ENCODE data around the gene LHFPL3.

DNA sequence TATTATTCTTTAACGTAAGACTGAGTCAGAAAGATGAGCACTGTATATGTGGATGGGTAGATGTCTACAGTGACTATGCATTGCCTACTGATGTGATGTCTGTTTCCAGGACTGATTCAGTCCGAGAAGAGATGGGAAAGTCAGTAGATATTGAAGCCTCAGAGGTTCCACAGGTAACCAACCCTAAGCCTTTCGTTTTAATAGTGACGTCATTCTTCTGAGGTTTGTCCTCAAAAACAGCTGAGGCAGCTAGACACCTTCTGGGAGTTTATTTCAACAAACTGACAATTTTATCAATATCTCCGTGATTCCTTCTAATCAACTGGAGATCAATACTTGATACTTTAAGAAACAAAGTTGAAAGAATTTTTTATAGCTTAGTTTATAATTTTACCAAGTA is 171.6 kb downstream of the LHFPL3 start:
- TF ChIP-seq, protein P1, sequence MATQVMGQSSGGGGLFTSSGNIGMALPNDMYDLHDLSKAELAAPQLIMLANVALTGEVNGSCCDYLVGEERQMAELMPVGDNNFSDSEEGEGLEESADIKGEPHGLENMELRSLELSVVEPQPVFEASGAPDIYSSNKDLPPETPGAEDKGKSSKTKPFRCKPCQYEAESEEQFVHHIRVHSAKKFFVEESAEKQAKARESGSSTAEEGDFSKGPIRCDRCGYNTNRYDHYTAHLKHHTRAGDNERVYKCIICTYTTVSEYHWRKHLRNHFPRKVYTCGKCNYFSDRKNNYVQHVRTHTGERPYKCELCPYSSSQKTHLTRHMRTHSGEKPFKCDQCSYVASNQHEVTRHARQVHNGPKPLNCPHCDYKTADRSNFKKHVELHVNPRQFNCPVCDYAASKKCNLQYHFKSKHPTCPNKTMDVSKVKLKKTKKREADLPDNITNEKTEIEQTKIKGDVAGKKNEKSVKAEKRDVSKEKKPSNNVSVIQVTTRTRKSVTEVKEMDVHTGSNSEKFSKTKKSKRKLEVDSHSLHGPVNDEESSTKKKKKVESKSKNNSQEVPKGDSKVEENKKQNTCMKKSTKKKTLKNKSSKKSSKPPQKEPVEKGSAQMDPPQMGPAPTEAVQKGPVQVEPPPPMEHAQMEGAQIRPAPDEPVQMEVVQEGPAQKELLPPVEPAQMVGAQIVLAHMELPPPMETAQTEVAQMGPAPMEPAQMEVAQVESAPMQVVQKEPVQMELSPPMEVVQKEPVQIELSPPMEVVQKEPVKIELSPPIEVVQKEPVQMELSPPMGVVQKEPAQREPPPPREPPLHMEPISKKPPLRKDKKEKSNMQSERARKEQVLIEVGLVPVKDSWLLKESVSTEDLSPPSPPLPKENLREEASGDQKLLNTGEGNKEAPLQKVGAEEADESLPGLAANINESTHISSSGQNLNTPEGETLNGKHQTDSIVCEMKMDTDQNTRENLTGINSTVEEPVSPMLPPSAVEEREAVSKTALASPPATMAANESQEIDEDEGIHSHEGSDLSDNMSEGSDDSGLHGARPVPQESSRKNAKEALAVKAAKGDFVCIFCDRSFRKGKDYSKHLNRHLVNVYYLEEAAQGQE (IDR thresholded peaks at IDR 0.05; ENCODE audit: low read depth), result no peak
- TF ChIP-seq POLR2A (IDR thresholded peaks at IDR 0.05; ENCODE audit: borderline replicate concordance, extremely low read depth, insufficient read depth, insufficient read length) (no peak), EZH2 (IDR thresholded peaks at IDR 0.05) (no peak), RAD21 (IDR thresholded peaks at IDR 0.05; ENCODE audit: low read depth) (no peak), ELF1 (IDR thresholded peaks at IDR 0.05; ENCODE audit: borderline replicate concordance, low read depth) (no peak), CEBPB (IDR thresholded peaks at IDR 0.05; ENCODE audit: low read depth) (no peak), POLR2AphosphoS5 (IDR thresholded peaks at IDR 0.05; ENCODE audit: low read depth, low read length) (no peak), SRF (IDR thresholded peaks at IDR 0.05; ENCODE audit: low read depth) (no peak), JUND (IDR thresholded peaks at IDR 0.05) (no peak)
- TF ChIP-seq, protein P2, sequence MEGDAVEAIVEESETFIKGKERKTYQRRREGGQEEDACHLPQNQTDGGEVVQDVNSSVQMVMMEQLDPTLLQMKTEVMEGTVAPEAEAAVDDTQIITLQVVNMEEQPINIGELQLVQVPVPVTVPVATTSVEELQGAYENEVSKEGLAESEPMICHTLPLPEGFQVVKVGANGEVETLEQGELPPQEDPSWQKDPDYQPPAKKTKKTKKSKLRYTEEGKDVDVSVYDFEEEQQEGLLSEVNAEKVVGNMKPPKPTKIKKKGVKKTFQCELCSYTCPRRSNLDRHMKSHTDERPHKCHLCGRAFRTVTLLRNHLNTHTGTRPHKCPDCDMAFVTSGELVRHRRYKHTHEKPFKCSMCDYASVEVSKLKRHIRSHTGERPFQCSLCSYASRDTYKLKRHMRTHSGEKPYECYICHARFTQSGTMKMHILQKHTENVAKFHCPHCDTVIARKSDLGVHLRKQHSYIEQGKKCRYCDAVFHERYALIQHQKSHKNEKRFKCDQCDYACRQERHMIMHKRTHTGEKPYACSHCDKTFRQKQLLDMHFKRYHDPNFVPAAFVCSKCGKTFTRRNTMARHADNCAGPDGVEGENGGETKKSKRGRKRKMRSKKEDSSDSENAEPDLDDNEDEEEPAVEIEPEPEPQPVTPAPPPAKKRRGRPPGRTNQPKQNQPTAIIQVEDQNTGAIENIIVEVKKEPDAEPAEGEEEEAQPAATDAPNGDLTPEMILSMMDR (IDR thresholded peaks at IDR 0.05 in 2 of 3, conservative IDR thresholded peaks at IDR 0.05 in 1 of 3; ENCODE audit: borderline replicate concordance in 1 of 3, insufficient read depth in 1 of 3, low read depth in 2 of 3, low read length in 2 of 3), result no peak
